ENCODE results near the gene PRPF19.

The PRPF19 gene

DNA sequence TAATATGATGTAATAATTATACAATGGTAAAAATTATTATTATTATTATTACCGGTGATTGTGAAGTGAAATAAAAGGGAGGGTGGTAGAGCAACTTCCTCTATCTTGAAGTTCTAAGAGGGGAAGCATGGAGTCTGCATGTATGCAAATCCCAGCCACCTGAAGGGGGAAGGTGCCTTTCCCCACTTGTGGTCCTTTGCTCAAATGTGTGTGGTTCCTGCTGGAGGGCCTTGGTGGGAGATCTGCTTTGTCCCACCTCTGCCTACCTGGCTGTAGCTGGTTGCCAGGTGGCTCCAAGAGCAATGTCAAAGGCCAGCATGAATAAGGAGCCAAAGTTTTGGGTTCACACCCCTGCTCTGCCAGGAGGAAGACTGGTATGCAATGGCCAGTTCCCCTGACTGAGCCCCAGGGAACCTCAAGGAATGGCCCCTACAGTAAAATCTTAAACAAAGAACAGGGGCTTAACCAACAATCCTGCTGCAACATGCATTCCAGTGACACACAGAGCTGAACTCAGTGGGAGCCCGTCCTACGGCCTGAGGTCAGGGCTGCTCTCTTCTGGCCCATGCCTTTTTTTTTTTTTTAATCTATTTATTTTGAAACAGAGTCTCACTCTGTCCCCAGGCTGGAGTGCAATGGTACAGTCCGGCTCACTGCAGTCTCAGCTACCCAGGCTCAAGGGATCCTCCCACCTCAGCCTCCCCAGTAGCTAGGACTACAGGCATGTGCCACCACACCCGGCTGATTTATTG is 26.4 kb upstream of the PRPF19 start:
- TF ChIP-seq, protein P1, sequence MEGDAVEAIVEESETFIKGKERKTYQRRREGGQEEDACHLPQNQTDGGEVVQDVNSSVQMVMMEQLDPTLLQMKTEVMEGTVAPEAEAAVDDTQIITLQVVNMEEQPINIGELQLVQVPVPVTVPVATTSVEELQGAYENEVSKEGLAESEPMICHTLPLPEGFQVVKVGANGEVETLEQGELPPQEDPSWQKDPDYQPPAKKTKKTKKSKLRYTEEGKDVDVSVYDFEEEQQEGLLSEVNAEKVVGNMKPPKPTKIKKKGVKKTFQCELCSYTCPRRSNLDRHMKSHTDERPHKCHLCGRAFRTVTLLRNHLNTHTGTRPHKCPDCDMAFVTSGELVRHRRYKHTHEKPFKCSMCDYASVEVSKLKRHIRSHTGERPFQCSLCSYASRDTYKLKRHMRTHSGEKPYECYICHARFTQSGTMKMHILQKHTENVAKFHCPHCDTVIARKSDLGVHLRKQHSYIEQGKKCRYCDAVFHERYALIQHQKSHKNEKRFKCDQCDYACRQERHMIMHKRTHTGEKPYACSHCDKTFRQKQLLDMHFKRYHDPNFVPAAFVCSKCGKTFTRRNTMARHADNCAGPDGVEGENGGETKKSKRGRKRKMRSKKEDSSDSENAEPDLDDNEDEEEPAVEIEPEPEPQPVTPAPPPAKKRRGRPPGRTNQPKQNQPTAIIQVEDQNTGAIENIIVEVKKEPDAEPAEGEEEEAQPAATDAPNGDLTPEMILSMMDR (IDR thresholded peaks at IDR 0.05; ENCODE audit: low read depth, low read length), result no peak

DNA sequence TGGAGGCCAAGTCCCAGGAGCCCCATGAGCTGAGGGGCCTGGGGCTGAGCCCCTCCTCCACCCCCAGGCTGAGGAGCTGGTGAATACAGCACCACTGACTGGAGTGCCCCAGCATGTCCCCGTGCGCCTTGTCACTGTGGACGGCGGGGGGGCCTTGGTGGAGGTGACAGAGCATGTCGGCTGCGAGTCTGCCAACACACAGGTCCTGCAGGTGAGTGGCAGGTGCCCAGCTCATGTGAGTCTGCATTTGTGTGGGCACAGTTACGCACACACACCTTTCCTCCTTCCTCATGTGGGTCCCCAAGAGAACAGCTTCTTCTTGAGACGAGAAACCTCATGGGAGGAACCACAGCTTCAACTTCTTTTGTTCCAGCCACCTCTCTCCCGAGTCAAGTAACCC is 25.5 kb upstream of the PRPF19 start:
- DNase-seq (ENCODE audit: extremely low read depth, low read depth), result no peak

More for the DNA sequence above, 26.4 kb upstream of the PRPF19 start:
- no peak for DNase-seq (ENCODE audit: extremely low read depth, low read depth)

DNA sequence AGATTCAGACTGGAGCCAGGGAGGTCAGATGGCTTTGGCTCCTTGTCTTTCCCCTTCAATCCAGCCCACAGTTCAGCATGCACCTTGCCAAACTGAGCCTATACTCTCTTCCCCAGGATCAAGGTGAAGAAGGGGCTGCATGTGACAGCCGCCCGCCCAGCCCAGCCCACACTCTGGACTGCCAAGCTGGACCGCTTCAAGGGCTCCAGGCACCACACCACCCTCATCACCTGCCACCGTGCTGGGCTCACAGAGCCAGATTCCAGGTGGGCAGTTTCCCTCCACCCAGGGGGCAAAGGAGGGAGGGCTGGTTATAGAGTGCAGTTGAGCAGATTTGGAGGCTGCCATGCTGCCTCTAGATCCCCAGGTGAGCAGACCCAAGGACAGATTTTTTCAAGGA is 24.0 kb upstream of the PRPF19 start:
- TF ChIP-seq, protein P1 (IDR thresholded peaks at IDR 0.05; ENCODE audit: low read depth, low read length), result no peak

More for the DNA sequence above, 25.5 kb upstream of the PRPF19 start:
- TF ChIP-seq, protein P1 (IDR thresholded peaks at IDR 0.05; ENCODE audit: low read depth, low read length), result no peak

DNA sequence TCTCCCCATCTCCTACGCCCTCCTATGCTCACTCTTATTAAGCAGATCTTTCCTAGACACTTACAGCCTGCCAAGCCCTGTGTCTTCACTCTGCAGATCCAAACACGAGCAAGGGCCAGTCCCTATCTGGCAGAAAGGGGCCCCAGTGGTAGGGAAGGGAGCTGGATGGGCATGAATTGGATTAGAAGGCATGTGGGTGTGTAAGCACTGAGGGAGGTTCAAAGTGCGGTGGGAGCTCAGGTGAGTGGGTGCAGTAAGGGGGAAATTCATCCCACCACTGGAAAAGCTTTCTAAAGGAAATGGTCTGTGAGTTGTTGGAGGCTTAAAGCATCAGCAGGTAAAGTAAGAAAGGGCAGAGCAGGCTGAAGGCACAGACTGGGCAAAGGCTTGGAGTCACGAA is 23.4 kb upstream of the PRPF19 start:
- TF ChIP-seq, protein P1 (IDR thresholded peaks at IDR 0.05; ENCODE audit: low read depth, low read length), result no peak
- no peak for DNase-seq (ENCODE audit: extremely low read depth, low read depth)

More for the DNA sequence above, 24.0 kb upstream of the PRPF19 start:
- DNase-seq (ENCODE audit: extremely low read depth, low read depth), result no peak

DNA sequence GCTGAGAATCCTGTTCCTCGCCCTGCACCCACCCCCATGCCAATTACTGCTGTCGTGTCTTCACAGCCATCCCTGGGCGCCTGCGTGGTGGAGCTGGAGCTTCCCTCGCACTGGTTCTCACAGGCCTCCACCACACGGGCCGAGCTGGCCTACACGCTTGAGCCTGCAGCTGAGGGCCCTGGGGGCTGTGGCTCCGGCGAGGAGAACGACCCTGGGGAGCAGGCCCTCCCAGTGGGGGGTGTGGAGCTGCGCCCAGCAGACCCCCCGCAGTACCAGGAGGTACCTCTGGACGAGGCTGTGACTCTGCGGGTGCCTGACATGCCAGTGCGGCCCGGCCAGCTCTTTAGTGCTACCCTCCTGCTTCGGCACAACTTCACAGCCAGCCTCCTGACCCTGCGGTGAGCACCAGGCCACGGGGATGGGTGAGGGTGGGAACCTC is 22.2 kb upstream of the PRPF19 start:
- DNase-seq (ENCODE audit: extremely low read depth, low read depth), result no peak
- TF ChIP-seq, protein P1 (IDR thresholded peaks at IDR 0.05; ENCODE audit: low read depth, low read length), result no peak

DNA sequence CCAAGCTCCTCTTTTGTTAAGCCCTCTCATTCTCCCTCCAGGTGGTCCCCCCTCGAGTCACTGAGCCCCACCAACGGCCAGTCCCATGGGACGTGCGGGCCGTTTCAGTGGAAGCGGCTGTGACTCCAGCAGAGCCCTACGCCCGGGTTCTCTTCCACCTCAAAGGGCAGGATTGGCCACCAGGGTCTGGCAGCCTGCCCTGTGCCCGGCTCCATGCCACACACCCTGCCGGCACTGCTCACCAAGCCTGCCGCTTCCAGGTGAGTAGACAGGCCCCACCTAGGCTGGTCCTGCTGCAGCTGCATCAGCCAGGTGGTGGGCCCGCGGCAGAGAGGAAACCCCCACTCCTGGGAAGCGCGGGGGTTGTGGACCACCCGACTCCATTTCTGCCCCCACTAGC is 21.2 kb upstream of the PRPF19 start:
- TF ChIP-seq, protein P1 (IDR thresholded peaks at IDR 0.05; ENCODE audit: low read depth, low read length), result no peak
- no peak for DNase-seq (ENCODE audit: extremely low read depth, low read depth)

DNA sequence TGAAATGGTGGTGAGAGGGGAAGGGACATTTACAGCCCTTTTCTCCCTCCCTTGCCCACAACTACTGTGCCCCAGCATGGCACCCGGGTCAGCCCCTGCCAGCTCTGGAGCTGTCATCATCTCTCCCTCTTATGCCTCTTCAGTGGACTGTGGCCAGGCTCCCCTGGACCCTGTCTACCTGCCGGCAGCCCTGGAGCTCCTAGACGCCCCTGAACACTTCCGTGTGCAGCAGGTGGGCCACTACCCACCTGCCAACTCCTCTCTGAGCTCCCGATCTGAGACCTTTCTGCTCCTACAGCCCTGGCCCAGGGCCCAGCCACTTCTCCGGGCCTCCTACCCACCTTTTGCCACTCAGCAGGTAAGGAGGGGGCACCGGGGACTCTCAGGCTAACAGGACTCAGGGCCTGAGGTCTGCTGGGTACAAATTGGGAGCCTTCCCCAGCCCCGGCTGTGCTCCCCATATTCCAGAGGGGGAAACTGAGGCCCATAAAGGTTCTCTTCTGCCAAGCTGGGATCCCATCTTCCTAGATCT is 20.7 kb upstream of the PRPF19 start:
- DNase-seq (ENCODE audit: extremely low read depth, low read depth), result no peak
- TF ChIP-seq, protein P1 (IDR thresholded peaks at IDR 0.05; ENCODE audit: low read depth, low read length), result no peak
